ENCODE data around the gene FSCN2. TPM values are rescaled to one million over a fixed set of nuclear protein-coding genes. Genes with fewer than 3 reads are reported as not detected.

FSCN2 gene
- 1.0 to 1.5 TPM (median 1.1 TPM) in 5 replicates for total RNA-seq (2022; extraction: Qiagen RNA extraction)

GRCh38 chr17:81527591-81528383 lies at the start of gene FSCN2:
TSS of gene FSCN2 (plus strand) at chr17:81528377. CDS start at chr17:81528532, 155 bp downstream.

DNA sequence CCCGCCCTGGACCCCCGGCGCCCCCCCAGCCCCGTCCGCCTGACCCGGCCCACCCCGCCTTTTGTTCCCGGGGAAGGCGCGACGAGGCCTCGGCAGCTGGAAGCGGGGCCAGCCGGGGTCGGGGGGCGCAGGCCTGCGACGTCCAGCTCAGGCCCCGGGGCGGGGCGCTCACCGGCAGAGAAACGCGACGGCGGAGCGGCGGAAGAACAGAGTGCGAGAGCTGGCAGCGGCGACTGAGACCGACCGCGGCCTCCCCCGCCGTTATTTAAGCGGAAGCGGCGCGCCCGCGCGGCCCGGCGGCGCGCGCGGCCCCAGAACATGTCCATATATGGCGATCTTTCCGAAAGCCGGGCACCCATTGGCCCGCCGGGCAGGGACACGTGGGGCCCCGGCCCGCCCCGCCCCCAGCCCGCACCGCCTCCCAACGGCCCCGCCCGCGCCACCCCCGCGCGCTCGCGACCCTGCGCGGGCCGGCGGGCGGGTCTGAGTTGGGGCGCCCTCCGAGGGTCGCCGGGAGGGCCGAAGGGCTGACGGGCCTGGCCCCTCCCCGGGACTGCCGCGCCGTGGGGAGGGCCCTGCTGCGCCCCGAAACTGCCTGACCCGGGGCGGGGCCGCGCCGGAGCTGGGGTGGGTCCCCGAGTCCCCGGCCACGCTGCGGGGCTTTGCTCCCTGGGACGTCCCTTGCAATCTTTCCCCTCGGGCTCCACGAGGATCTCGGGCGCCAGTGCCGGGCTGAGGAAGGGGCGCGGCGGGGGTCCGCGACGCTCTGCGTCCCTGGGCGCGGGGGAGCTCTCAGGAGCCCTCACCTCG lies 15.4 kb upstream of the FSCN2 start, which contains the start of gene ACTG1:
Gene ACTG1, minus strand, starts transcription at position 238 of the 810 bp plus-strand sequence. CDS start 445 bp downstream, outside the sequence.

GRCh38 chr17:81552244-81553017 lies 24.3 kb downstream of the FSCN2 start, which contains the start of gene FAAP100:
TSS of gene FAAP100 (minus strand) at chr17:81552353. CDS start at chr17:81552330, 23 bp downstream.

Other genes starting within 250 kb of the FSCN2 start
- gene SLC38A10, start 233.1 kb upstream of the FSCN2 start, total RNA-seq (2022; extraction: Qiagen RNA extraction): 59.4 to 74.1 TPM (median 69.2 TPM) in 5 replicates
- gene BAHCC1, start 132.9 kb upstream of the FSCN2 start, total RNA-seq (2022; extraction: Qiagen RNA extraction): 6.5 to 8.7 TPM (median 8.6 TPM) in 5 replicates
- gene ACTG1, start 15.6 kb upstream of the FSCN2 start, total RNA-seq (2022; extraction: Qiagen RNA extraction): 4,687 to 7,414 TPM (median 5,361 TPM) in 5 replicates
- 23.3 to 27.5 TPM (median 24.3 TPM) in 5 replicates for gene FAAP100, start 24.0 kb downstream of the FSCN2 start, total RNA-seq (2022; extraction: Qiagen RNA extraction)
- 92.6 to 101 TPM (median 93.6 TPM) in 5 replicates for gene NPLOC4, start 108.7 kb downstream of the FSCN2 start, total RNA-seq (2022; extraction: Qiagen RNA extraction)
- 4.4 to 5.6 TPM (median 4.8 TPM) in 5 replicates for gene TSPAN10, start 108.8 kb downstream of the FSCN2 start, total RNA-seq (2022; extraction: Qiagen RNA extraction)
- 1.2 to 3.1 TPM (median 2.5 TPM) in 5 replicates for gene PDE6G, start 128.2 kb downstream of the FSCN2 start, total RNA-seq (2022; extraction: Qiagen RNA extraction)
- gene OXLD1, start 138.2 kb downstream of the FSCN2 start, total RNA-seq (2022; extraction: Qiagen RNA extraction): 35.7 to 66.2 TPM (median 58.0 TPM) in 5 replicates
- 59.6 to 70.3 TPM (median 61.4 TPM) in 5 replicates for gene CCDC137, start 138.4 kb downstream of the FSCN2 start, total RNA-seq (2022; extraction: Qiagen RNA extraction)
- 46.1 to 52.5 TPM (median 49.2 TPM) in 5 replicates for gene ARL16, start 155.4 kb downstream of the FSCN2 start, total RNA-seq (2022; extraction: Qiagen RNA extraction)
- gene HGS, start 155.6 kb downstream of the FSCN2 start, total RNA-seq (2022; extraction: Qiagen RNA extraction): 146 to 202 TPM (median 189 TPM) in 5 replicates
- gene MRPL12, start 175.0 kb downstream of the FSCN2 start, total RNA-seq (2022; extraction: Qiagen RNA extraction): 207 to 319 TPM (median 292 TPM) in 5 replicates
- 31.5 to 44.9 TPM (median 40.7 TPM) in 5 replicates for gene SLC25A10, start 183.9 kb downstream of the FSCN2 start, total RNA-seq (2022; extraction: Qiagen RNA extraction)

Data from A549 treated with Hydrocortisone at 1 μM for 4 hours (cell line).